Measurements from ENCODE around the gene MAP7. TPM values are rescaled to one million over a fixed set of nuclear protein-coding genes. Genes with fewer than 3 reads are reported as not detected.
"Not testable (repeated sequence)": the region's sequence is repeated elsewhere in the genome, so short reads cannot be mapped to it uniquely, and the experiment has no call there.

The MAP7 gene
- polyA plus RNA-seq, 10 donors, result 0.30 to 2.7 (median 0.43) TPM

DNA sequence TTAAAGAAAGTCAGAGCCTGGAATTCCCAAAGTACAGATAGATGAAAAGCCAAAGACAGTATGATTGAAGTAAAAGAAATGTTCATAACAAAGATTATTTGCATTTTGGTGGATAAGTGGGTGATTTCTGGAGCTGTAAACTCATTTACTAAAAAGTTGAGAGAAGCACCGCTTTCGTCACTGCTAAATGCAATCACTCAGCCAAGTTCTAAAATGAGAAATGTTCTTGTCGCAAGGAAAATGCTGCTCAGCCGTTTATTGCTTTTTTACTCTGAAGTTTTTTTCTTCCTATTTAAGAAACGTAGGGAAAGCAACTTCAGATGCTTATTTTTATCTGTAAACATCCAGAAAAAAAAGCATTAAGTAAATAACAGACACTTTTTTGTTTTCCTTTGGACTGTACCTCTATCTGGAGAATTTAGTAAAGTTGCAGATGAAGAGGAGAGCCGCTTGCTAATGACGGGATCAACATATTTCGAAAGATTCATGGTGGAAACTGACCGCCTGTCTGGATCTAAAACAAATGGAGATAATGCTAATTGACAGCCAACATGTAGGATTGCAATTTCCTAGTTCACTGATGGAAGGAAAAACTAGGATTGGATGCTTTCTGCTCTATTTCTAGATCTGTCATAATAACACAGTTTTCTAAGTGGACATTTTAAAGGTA is 166.8 kb downstream of the MAP7 start:
- no peak for DNase-seq

DNA sequence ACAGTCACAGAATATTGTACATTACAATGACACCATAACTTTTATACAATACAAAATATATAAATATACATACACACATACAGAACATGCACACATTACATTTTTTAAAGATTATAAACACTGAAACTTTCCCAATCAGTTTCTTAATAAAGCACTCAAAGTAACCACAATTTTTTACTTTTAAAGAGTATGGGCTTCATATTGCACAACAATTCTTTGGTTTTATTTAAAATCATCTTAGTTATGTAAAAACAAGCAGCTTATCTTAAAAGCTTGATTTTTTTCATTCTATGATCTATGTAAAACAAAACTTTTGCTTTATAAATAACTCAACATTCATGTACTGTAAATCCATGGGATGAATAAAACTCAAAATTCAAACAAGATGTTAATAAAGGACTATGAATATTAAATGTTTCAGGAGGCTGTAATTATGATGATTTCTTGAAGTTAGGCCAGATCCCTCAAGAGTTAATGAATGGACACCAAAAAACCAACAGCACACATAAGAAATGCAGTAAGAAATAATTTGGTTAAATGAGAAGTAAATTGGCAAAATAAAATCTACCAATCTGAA is 167.5 kb downstream of the MAP7 start:
- DNase-seq, result no peak

DNA sequence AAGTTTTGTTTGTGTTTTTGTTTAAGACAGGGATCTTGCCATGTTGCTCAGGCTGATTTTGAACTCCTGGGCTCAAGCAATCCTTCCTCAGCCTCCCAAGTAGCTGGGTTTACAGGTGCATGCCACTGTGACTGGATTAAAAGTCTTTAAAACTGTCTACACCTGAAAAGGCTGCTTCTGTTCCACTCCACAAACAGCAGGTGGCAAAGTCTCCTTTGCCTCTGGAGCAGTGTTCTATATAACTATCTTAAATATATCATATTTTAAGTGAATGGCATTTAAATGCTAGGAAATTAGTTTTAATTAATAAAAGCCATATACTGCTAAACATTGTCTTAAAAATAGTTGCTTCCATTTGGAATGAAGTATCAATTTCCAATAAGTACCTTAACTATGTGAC is 171.3 kb downstream of the MAP7 start:
- no peak for DNase-seq

DNA sequence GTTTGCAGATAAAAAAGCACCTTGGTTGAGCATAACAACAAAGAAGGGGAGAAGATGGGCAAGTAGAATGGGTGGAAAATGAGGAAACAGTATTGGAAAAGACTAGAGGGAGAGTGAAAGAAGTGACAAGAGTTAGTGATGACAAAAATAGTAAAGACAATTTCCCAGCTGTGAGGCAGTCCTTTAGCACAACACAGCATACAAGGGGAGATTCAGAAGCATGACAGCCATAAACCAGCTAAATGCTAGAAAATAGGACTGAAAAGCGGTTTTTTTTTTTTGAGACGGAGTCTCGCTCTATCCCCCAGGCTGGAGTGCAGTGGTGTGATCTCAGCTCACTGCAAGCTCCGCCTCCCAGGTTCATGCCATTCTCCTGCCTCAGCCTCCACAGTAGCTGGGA is 174.4 kb downstream of the MAP7 start:
- not testable (repeated sequence) for DNase-seq

DNA sequence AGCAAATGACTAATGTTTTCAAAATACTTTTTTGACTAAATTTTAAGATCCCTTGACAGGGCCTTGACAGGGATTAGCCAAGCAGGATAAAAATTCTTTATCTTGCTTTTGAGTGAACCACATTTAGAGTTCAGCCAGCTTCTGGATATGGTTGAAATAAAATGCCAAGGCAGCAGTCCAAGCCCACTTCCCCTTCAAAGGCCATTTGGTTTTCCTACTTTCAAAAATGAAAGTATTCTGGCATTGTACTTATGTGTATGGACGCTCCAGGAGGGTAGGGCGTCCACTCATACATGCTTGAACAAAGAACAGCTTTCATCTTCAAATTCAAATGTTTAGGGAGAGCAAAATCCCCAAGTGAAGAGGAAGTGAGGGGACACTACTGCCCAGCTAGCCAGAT is 178.3 kb downstream of the MAP7 start:
- no peak for DNase-seq

DNA sequence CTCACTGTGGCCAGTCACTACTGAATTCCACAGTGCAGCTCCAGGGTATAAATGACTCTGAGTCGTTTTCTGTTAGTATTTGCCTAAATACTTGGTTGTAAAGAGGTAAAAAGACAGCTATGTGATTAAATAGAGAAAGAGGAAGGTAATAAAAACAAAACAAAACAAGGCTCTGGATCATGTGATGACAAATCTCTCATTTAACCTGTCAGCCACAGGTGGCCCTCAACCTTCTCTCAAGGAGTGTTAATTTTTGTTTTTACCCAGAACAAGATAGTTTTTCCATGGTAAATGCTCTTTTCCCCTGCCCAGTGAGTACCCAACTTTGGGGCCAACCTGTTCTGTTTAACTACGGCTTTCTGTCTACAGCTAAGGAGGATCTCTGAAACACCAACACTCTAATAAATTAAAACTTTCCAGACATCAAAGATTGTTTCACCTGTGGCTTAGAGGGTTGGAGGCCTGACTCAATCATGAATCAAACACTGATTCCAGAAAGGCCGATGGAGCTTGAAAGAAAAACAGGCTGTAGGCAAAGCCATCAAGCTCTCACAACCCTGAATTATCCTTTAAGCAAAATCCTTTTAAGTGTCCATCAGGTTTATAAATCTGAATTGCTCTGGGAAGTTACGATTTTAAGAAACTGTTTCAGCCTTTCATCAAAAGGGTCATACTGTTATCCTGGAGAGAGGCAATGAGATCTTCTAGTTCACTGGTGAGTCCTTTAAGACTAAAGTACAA is 179.1 kb downstream of the MAP7 start:
- no peak for DNase-seq

DNA sequence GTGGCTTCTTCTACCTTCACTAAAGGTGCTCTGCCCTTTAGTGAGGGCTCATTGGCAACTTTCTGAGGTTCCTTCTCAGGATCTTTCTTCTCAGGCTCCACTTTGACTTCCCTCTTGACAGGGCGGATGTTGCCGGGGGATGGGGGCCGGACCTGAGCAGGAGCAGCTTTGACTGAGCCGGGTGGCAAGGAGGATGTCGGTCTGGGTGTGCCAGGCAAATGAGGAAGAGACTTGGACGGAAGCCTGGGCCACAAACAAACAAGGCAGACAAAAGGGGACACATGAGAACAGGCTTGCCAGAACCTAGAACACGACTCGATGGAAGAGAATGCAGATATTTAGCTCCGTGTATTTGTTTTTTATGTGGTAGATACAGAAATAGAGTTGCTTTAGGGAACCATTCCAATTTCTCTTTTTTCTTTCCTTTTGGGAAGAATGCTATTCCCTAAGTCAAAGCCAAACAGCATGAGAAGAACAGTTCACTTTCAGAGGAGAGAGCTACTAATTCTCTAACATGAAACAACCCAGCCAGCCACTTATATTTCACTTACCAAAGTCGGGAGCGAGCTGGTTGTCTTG is 184.4 kb downstream of the MAP7 start:
- peak in 2 of 3 donors; percentile 16 to 45 for DNase-seq

DNA sequence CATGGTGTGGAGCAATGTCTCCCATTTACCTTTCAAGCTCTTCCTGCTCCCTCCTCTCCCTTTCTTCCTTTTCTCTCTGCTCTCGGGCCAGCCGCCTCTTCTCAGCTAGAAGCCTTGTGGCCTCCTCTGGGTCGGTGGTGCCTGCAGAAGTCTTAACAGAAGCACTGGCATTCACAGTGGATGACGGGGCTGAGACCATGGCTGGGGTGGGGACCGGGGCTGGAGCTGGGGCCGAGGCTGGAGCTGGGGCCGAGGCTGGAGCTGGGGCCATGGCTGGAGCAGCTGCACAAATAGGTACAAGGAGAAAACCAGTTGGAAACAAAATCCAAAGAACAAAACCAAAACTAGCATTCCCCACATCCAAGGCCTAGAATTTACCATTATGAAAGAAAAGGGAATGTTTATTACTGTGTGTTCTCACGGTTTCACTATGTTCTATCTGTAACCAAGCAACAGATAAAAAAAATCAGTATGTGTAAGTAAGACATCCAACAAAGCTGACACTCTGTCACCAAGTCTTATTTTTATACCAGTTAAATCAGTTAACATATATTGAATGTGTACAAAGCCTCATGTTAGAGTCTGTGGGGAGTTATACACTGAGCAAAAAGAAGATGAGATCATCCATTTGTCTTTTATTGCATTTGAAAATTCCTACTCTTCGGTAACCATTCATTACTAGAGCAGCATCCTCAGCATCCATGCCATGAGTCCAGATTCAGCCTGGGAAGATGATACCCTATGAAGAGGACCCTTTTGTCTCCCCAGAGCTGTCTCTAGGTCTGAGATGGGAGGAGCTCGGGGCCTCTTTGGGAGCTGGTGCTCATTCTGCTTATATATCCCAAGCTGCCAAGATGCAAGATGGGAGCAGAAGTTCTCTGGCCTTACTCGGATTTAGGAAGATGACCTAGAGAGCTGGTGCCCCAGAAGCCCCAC is 187.5 kb downstream of the MAP7 start:
- peak in 1 of 3 donors; percentile 26 for DNase-seq

DNA sequence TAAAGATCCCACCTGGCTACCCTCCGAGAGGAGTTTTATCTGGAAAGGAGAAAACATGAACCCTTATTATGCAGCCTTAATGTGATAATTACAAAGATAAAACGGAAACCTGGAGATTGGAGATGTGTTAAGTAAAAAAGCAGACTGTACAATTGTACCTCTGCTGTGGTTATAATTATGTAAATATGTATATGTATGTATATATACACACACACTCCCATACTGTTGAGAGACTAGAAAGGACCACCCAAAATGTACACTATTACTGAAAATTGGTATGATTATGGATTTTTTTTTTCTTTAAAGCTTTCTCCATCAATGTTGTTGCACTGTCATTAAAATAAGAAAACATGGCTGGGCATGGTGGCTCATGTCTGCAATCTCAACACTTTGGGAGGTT is 188.4 kb downstream of the MAP7 start:
- DNase-seq, result no peak

DNA sequence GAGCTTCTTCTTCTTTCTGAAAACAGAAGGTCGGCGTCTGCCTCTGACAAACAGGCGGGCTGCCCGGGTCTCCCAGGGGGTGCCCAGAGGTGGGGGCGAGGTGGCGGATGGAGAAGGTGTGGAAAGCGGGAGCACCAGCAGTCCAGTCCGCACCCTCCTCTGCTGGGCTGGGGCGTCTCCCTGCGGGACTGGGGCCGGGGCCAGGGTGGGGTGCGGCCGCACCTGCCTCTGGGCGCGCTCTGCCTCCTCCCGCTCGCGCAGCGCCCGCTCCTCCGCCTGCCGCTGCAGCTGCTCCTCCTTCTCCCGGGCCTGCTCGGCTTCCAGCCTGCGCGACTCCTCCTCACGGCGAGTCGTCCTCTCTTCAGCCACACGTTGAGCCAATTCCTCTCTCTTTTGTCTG is 189.4 kb downstream of the MAP7 start:
- no peak for DNase-seq

DNA sequence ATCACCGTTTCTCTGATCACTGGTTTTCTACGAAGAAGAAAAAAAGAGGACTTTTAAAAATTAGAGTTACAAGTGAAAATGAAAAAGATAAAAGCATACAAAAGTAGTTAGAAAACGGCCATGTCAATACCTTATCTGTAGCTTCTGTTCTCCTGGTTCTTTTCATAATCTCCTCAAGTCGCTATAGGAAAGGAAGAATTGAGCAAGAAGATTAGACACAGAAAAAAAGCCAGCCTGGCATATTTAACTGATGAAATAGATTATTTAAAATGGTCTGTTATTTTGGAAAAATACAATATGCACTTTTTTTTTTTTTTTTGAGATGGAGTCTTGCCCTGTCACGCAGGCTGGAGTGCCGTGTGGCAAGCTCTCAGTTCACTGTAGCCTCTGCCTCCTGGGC is 190.4 kb downstream of the MAP7 start:
- no peak for DNase-seq

DNA sequence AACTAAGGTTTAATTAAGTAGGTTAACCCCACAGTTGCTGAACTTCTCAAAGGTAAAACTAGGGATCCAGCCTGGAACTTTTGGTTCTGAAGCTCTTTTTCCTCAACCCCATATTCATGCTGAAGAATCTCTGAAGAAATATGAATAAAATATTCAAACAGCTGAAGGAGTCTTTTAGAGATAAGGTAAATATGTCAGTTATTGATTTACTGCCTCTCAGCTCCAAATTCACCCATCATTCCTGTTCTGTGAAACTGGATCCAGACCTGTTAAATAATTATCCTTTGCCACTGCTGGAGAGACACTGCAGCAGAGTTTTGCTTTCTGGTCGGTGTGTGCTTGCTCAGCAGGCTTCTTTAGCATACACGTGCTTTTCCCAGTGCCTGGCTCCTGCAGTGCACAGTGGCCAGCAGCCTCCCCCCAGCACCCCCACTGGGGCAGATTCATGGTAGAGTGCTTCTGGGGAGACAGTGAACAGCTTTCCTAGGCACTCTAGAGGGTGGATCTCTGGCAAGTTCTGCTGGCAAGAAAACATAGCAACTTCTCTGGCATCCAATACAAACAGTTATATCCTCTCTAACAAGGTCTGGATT is 198.6 kb downstream of the MAP7 start:
- DNase-seq, result no peak

DNA sequence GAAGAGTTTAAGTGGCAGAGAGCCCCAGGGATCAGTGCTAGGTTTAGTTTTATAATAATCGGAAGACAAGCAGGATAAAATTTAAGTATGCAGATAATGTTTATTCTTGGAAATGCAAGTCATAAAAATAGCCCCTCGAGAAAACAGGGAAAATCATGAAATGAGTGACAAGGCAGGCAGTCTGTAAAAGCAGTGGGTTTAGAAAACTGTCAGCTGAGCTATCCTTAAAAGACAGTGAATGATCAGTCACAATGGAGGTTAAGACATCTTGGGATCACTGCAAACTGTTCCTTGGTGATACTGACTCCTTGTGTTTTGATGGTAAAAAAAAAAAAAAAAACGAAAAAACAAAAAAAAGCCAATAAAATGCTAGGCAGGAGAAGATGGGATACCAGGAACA is 199.3 kb downstream of the MAP7 start:
- DNase-seq, result no peak

DNA sequence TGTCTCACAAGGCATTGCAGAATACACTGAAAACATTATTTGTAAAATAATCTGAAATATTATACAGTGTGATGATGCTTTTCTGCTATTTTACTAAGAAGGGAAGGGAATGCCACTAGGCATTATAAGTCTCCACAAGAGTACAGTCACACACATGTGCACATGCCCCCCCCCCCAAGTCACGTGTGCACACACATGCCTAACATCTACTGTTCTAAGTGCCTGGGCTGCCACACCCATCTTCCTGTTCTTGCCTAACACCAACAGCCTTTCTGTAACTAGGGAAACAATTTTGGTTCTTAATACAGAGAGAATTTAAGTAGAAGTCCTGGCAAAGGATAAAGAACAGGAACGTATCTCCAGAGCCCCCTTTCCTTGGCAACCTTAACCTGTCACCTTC is 202.4 kb downstream of the MAP7 start:
- DNase-seq, result no peak

DNA sequence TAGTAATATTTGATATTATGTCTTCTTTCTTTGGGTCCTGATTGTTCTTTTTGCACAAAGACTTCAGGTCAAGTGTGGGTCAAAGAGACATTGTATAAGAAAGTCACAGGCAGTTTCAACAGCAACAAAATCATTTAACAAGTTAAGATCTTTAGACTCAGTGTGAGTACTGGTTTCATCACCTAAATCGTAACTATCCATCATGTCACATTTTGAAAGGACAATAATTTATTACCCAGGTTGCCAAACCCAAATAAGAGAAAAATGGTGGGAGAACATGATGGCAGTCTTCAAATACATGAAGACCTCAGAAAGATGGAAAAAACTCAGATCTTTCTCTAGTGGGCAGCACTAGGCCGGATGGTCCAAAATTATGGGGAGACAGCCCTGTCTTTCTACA is 205.1 kb downstream of the MAP7 start:
- no peak for DNase-seq

DNA sequence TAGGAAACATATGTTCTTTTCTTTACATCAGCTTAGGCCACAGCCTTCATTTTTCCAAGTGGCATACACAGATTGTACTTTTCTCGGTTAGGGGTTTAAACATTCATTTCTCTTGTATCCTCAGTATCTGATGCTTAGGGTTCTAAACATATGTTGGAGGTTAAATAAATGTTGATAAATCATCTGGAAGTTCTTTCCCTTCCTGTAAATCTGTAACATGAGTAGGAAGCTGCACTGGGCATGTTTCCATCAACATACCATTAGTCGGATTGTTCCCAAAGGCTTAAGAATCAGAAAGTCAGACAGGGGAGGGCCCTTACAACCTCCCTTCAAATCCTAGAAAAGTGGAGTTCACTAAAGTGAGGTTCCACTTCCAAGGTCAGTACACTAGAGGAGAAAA is 205.8 kb downstream of the MAP7 start:
- peak; percentile 44 to 79 (median 73) for DNase-seq

DNA sequence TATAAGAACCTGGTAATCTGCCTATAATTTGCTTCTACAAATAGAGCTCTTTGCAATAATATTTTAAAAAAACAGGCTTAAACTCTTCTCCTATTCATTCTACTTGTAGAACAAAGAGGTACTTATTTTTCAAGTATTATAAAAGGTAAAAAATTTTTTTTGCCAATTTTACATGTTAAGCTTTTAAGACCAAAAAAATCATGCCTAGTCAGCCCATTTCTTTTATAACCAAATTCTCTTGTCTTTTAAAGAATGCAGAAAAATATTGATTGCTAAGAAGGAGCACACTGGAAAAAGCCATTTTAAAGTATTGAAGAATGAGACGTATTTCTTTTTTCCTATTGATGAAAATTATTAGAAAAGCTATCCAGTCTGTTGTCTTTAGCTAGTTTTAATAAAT is 206.5 kb downstream of the MAP7 start:
- no peak for DNase-seq

DNA sequence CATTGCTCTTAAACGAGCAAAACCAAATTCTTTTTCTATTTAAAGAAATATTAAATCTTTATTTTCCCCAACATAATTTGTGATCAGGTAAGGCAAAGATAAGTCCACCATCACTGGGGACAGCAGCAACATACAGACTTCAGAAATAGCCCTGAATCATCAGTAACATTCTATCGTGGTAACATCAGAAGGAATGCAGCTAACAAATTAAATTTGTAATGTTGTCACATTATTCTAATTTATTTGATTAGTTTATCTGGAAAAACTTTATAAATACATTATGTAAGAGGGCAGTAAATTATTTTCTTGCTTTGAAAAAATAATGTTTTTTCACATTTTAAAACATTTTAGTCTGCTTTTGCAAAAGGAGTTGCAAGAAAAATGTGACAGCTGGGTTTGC is 206.9 kb downstream of the MAP7 start:
- no peak for DNase-seq

DNA sequence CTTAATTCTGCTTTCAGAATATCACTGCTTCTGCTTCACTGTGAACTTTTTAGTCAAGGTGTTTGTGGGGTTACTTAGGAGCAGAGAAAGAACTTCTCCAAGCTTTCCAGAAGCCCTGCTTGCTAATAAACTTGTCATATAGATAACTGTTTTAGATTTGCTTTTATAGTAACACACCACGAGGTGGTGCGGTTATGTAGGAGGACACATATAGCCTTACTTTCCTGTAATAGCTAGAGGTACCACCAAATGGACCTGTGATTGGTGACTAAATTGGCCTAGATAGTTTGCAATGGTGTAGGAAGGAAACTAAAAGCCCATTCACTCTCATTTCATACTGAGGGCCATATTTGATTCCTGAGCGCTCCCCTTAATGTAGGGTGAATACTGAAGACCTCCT is 208.3 kb downstream of the MAP7 start:
- DNase-seq, result no peak

DNA sequence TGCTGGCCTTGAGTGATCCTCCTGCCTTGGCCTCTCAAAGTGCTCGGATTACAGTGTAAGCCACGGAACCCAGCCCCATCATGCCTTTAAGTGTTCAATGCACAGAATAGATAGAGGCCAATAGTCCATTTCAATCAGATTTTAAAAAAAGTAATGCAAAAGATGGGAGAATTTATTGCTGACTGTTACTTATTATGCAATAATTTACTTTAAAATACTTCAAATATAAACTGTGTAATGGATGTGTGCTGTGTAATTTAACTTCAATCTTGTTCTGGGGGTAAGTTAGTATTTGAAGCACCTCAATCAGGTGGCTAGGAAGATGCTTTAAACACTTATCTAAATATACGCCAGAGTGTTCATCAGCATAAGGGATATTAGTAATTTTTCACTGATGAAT is 208.9 kb downstream of the MAP7 start:
- DNase-seq, result no peak

DNA sequence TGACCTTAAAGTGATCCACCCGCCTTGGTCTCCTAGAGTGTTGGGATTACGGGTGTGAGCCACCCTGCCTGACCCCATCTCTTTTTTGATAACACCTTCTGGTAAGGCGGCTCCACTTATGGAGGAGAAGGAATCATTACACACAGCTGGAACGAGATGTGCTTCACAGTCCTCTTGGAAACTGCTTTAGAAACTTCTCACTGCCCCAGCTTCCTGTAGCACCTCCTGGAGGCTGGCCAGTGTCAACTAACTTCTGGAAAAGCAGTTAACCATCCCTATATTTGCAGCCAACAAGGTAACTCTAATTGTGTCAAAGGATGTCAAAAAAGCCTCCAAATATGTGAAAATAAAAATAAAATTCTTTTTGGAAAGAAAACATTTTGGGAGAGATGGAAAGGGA is 211.7 kb downstream of the MAP7 start:
- DNase-seq, result no peak

DNA sequence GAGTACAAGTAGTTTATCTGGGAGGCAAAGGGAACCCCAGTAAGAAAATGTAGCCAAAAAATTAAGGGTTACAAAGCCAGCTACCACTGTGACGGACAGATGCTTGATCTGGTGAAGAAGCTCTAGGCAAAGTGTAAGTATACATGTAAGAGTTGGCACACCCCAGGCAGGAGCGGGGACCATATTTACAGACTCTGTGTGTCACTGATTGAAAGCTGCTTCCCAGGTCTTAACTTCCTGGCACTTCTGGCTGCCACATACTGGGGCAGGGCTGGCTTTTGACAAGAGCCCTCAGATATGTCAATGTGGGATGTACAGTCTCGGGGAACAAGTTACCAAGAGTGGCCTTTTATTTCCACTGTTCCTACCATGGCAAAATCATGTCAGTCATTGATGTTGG is 212.6 kb downstream of the MAP7 start:
- no peak for DNase-seq
